BLaER1 (cell line): ENCODE results near the gene MIA2.

Experiments
- H3K27ac ChIP-seq: shearing (Covaris generic); formaldehyde crosslinking; 2 replicates; pipeline ENCODE4 v1.8.1; 2022
- H3K27me3 ChIP-seq: shearing (Covaris generic); formaldehyde crosslinking; 2 replicates; pipeline ENCODE4 v1.8.1; 2022
- H3K36me3 ChIP-seq: shearing (Covaris generic); formaldehyde crosslinking; 2 replicates; pipeline ENCODE4 v1.8.1; 2022
- H3K4me1 ChIP-seq: shearing (Covaris generic); formaldehyde crosslinking; 2 replicates; pipeline ENCODE4 v1.8.1; 2022
- H3K4me2 ChIP-seq: shearing (Covaris generic); formaldehyde crosslinking; 2 replicates; pipeline ENCODE4 v1.8.1; 2022
- H3K4me3 ChIP-seq: shearing (Covaris generic); formaldehyde crosslinking; 2 replicates; pipeline ENCODE4 v1.8.1; 2022
- H3K9ac ChIP-seq: shearing (Covaris generic); formaldehyde crosslinking; 2 replicates; pipeline ENCODE4 v1.8.1; 2022
- H3K9me3 ChIP-seq: shearing (Covaris generic); formaldehyde crosslinking; 2 replicates; pipeline ENCODE4 v1.8.1; 2022
- H4K20me1 ChIP-seq: shearing (Covaris generic); formaldehyde crosslinking; 2 replicates; pipeline ENCODE4 v1.8.1; 2022
- Cebpa-rat ChIP-seq: shearing (Covaris generic); IDR thresholded peaks from 2 replicates; pipeline ENCODE4 v1.8.1; 2022

The MIA2 gene

DNA sequence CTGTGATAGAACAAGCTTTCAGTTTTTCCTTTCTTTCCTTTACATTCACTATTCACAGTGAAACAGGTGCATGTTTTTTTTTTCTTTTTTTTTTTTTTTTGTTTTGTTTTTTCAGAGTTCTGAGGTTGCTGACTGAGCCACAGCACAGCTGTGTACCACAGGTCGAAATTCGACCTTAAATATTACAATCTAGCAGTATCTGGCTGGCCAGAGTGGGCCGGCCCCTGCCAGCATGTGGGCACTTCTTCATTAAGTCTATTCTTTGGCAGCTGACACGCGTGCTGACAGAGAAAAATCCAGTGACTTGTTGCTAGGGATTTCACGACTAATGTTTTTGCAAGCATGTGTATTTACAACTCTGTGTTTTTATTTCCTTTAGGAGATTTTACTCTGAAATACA is 164.7 kb downstream of the MIA2 start:
- no peak for TF ChIP-seq Cebpa-rat
- Histone ChIP-seq H3K4me3 (no peak overlapping the region), H3K9ac (no peak overlapping the region), H3K4me2 (no peak overlapping the region), H3K4me1 (no peaks in the 10 kb centered on the region), H3K27ac (no peak overlapping the region), H3K36me3 (peaks cover 53% of the 10 kb centered on the region), H3K9me3 (no peaks in the 10 kb centered on the region), H3K27me3 (no peaks in the 10 kb centered on the region), H4K20me1 (no peaks in the 10 kb centered on the region)

DNA sequence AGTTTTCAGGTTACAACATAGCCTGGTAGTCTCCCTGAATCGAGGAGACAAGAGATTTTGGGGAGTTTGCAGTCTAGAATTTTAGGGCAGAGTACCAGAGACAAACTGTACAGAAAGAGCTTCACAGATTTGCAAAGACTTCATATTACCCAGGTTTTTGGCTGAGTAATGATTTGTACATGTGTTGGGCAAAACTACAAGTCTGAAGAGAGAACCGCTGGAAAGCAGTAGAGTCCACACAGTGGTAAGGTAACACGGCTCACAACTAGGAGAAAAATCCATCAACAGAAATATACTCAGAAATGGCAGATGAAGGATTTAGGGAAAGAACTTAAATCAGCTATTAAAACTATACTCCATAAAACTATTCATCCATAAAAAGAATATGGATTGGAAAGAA is 172.8 kb downstream of the MIA2 start:
- Histone ChIP-seq H3K36me3 (peaks cover 20% of the 10 kb centered on the region), H3K4me3 (no peak overlapping the region), H3K27me3 (no peaks in the 10 kb centered on the region), H4K20me1 (no peaks in the 10 kb centered on the region; the same call in 1 of the 2 replicates), H3K4me2 (no peak overlapping the region), H3K27ac (no peak overlapping the region), H3K4me1 (no peaks in the 10 kb centered on the region), H3K9ac (no peak overlapping the region), H3K9me3 (peaks cover 29% of the 10 kb centered on the region)
- no peak for TF ChIP-seq Cebpa-rat

GRCh38 chr14:39416072-39416471 is 182.4 kb downstream of the MIA2 start:
- H3K4me3 ChIP-seq = no peak overlapping the region
- peaks cover 19% of the 10 kb centered on the region for H4K20me1 ChIP-seq
- H3K27me3 ChIP-seq = no peaks in the 10 kb centered on the region
- H3K9me3 ChIP-seq = peaks cover 84% of the 10 kb centered on the region
- no peak for TF ChIP-seq Cebpa-rat
- no peak overlapping the region for H3K27ac ChIP-seq
- H3K9ac ChIP-seq = no peak overlapping the region
- H3K4me2 ChIP-seq = no peak overlapping the region
- peaks cover 74% of the 10 kb centered on the region for H3K36me3 ChIP-seq
- H3K4me1 ChIP-seq = no peaks in the 10 kb centered on the region

GRCh38 chr14:39417014-39417413 is 183.3 kb downstream of the MIA2 start:
- Histone ChIP-seq H3K27ac (no peak overlapping the region), H3K27me3 (no peaks in the 10 kb centered on the region), H3K4me2 (no peak overlapping the region), H3K4me1 (no peaks in the 10 kb centered on the region), H3K9me3 (peaks cover 74% of the 10 kb centered on the region), H3K4me3 (no peak overlapping the region), H4K20me1 (peaks cover 28% of the 10 kb centered on the region), H3K36me3 (peaks cover 73% of the 10 kb centered on the region), H3K9ac (no peak overlapping the region)
- no peak for TF ChIP-seq Cebpa-rat

- Histone ChIP-seq H4K20me1 (peaks cover 49% of the 10 kb centered on the region), H3K4me3 (no peak overlapping the region), H3K27ac (no peak overlapping the region), H3K9me3 (peaks cover 52% of the 10 kb centered on the region), H3K4me1 (no peaks in the 10 kb centered on the region), H3K9ac (no peak overlapping the region), H3K36me3 (peaks cover 54% of the 10 kb centered on the region), H3K4me2 (no peak overlapping the region), H3K27me3 (no peaks in the 10 kb centered on the region)
- TF ChIP-seq Cebpa-rat = no peak
Measured at GRCh38 chr14:39419272-39419671, 185.6 kb downstream of the MIA2 start.

GRCh38 chr14:39422243-39422642 is 188.5 kb downstream of the MIA2 start:
- no peak for TF ChIP-seq Cebpa-rat
- H3K27ac ChIP-seq = no peak overlapping the region
- H4K20me1 ChIP-seq = peaks cover 78% of the 10 kb centered on the region
- no peak overlapping the region for H3K4me3 ChIP-seq
- H3K4me2 ChIP-seq = no peak overlapping the region
- no peaks in the 10 kb centered on the region for H3K27me3 ChIP-seq
- peaks cover 22% of the 10 kb centered on the region for H3K9me3 ChIP-seq
- H3K9ac ChIP-seq = no peak overlapping the region
- H3K4me1 ChIP-seq = peaks cover 10% of the 10 kb centered on the region
- H3K36me3 ChIP-seq = peaks cover 25% of the 10 kb centered on the region

- peaks cover 6% of the 10 kb centered on the region for H3K9me3 ChIP-seq
- no peaks in the 10 kb centered on the region for H3K27me3 ChIP-seq
- no peak overlapping the region for H3K4me3 ChIP-seq
- H3K36me3 ChIP-seq = peaks cover 19% of the 10 kb centered on the region
- no peak for TF ChIP-seq Cebpa-rat
- H3K9ac ChIP-seq = no peak overlapping the region
- H3K27ac ChIP-seq = no peak overlapping the region
- H3K4me1 ChIP-seq = peaks cover 17% of the 10 kb centered on the region
- no peak overlapping the region for H3K4me2 ChIP-seq
- H4K20me1 ChIP-seq = peaks cover 94% of the 10 kb centered on the region
Measured at GRCh38 chr14:39423793-39424192, 190.1 kb downstream of the MIA2 start.

DNA sequence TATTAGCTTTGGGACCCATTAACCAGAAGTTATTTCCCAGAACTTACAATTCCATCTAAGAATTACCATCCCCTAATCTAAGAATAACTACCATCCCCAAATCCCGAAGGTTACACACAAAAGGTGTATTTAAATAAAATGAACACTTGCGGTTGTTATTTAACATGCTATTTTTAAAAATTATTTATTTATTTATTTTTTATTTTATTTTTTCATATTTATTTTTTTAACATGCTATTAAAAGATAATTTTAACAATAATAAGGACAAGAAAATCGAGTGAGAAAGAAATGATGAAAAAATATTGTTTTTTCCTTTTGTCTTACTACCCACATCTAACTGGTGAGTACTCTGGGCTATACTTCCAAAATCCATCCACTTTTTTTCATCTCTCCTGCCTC is 192.2 kb downstream of the MIA2 start:
- Histone ChIP-seq H3K9ac (no peak overlapping the region), H3K4me2 (peak overlapping the region; percentile 23; the same call in 1 of the 2 replicates), H4K20me1 (peaks cover 98% of the 10 kb centered on the region), H3K27me3 (no peaks in the 10 kb centered on the region), H3K9me3 (no peaks in the 10 kb centered on the region), H3K27ac (no peak overlapping the region), H3K4me3 (no peak overlapping the region), H3K36me3 (peaks cover 10% of the 10 kb centered on the region), H3K4me1 (peaks cover 39% of the 10 kb centered on the region)
- no peak for TF ChIP-seq Cebpa-rat

GRCh38 chr14:39426605-39427004 is 192.9 kb downstream of the MIA2 start:
- Histone ChIP-seq H3K27ac (no peak overlapping the region), H3K9me3 (no peaks in the 10 kb centered on the region), H3K27me3 (no peaks in the 10 kb centered on the region), H3K4me2 (peak overlapping the region; percentile 23; the same call in 1 of the 2 replicates), H4K20me1 (peaks cover 98% of the 10 kb centered on the region), H3K36me3 (peaks cover 6% of the 10 kb centered on the region; the same call in 1 of the 2 replicates), H3K4me3 (no peak overlapping the region), H3K4me1 (peaks cover 39% of the 10 kb centered on the region), H3K9ac (no peak overlapping the region)
- no peak for TF ChIP-seq Cebpa-rat

- no peak overlapping the region for H3K27ac ChIP-seq
Measured at GRCh38 chr14:39428118-39428517, 194.4 kb downstream of the MIA2 start.

DNA sequence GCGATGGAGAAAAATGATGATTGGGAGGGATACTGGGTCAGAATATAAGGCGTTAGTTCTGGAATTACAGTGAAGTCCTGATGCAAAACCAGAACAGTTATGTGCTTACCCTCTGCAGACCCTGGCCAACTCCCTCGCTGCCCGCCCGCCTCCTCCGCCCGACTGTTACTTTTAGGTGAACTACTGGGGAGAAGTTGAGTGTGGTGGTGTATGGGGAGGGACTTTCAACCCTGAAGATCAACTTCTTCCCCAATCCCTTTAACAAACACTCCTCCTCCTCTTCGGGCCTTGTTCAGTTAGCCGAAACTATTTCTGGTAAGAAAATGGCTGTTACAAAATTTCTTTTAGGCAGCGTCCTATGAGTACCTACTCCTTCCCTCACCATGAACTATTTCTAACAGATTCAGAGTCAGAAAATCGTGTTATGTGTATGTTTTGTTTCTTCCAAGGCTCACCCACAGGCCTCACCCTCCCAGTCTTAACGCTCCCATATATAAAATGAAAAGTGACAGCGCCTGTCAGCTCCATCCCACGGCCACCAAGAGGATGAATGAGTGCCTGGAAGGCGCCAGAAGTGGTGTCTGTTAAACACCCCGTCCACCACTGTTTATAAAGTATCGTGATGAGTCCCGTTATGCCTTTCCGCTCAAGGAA is 197.2 kb downstream of the MIA2 start:
- Histone ChIP-seq H3K4me3 (peak overlapping the region; percentile 82), H4K20me1 (peaks cover 61% of the 10 kb centered on the region), H3K9ac (peak overlapping the region; percentile 100), H3K4me1 (peaks cover 47% of the 10 kb centered on the region), H3K9me3 (no peaks in the 10 kb centered on the region), H3K4me2 (peak overlapping the region; percentile 96), H3K27me3 (no peaks in the 10 kb centered on the region), H3K27ac (peak overlapping the region; percentile 100), H3K36me3 (no peaks in the 10 kb centered on the region)
- TF ChIP-seq Cebpa-rat = no peak

More at GRCh38 chr14:39428118-39428517, 194.4 kb downstream of the MIA2 start:
- H4K20me1 ChIP-seq = peaks cover 88% of the 10 kb centered on the region
- H3K27me3 ChIP-seq = no peaks in the 10 kb centered on the region
- no peak overlapping the region for H3K4me3 ChIP-seq
- TF ChIP-seq Cebpa-rat = no peak
- H3K36me3 ChIP-seq = no peaks in the 10 kb centered on the region
- H3K4me1 ChIP-seq = peaks cover 39% of the 10 kb centered on the region
- no peaks in the 10 kb centered on the region for H3K9me3 ChIP-seq
- H3K9ac ChIP-seq = no peak overlapping the region
- no peak overlapping the region; the same call in 1 of the 2 replicates for H3K4me2 ChIP-seq
